ENCODE results near the gene TEC. TPM values are rescaled to one million over a fixed set of nuclear protein-coding genes. Genes with fewer than 3 reads are reported as not detected.

Gene TEC
- total RNA-seq, 6 experiments from 2014 or later: 1.5 to 4.2 (median 3.0) TPM

DNA sequence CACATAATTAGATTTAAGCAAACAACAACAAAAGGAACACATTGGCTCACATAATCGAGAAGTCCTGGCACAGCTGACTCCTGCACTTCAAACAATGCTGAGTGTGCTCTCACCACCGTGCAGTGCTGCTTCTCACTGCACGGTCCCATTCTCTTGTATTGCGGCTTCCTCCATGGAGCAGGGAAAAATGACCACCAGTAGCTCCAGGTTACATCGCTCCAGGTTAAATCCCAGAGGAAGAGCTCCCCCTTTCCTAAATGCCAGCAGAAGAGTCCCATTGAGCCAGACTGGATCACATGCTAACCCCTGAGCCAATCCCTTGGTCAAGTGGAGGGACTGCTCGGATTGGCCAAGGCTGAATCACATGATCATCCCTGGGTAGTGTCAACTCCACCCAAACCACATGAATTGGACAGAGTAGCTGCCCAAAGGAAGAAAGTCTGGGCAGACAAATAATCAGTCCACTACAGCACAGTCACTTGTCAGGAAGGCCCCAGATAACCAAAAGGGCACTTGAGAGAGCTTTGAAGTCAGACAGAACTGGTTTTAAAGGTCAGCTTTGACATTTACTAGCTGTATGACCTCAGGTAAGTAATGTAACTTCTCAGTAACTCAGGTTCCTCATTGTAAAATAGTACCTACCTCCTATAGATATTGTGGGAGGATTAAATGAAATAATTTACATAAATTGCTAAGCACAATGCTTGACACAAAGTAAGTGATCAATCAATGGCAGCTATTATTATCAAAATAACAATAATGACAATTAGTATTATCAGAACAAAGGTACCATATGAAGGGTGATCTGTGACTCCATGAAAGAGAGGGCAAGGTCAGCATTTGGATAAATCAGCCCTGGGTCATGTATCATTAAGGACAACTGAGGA is 14.3 kb downstream of the TEC start:
- no peak for TF ChIP-seq POLR2A (IDR thresholded peaks at IDR 0.05)
- TF ChIP-seq CTCF (IDR thresholded peaks at IDR 0.05): no peak
- intact Hi-C loops (cut with DNase I): no loop called here
- ATAC-seq (peak in 2 of 4 donors; percentile 22 to 26), DNase-seq (no peak)
- H3K27me3 ChIP-seq: no peaks in the 10 kb centered on the region
- H3K9me3 ChIP-seq: no peaks in the 10 kb centered on the region
- no peaks in the 10 kb centered on the region for H3K36me3 ChIP-seq
- peak overlapping the region in 1 of 3 donors; percentile 54 for H3K27ac ChIP-seq
- no peak overlapping the region for H3K4me3 ChIP-seq
- WGBS (ENCODE audit: insufficient coverage, low coverage, low lambda C conversion rate, missing lambda C conversion rate): 60% methylated on average over 5 of the region's 6 CpGs
- peaks cover 0 to 20% (median 3%) of the 10 kb centered on the region in 4 donors for H3K4me1 ChIP-seq

DNA sequence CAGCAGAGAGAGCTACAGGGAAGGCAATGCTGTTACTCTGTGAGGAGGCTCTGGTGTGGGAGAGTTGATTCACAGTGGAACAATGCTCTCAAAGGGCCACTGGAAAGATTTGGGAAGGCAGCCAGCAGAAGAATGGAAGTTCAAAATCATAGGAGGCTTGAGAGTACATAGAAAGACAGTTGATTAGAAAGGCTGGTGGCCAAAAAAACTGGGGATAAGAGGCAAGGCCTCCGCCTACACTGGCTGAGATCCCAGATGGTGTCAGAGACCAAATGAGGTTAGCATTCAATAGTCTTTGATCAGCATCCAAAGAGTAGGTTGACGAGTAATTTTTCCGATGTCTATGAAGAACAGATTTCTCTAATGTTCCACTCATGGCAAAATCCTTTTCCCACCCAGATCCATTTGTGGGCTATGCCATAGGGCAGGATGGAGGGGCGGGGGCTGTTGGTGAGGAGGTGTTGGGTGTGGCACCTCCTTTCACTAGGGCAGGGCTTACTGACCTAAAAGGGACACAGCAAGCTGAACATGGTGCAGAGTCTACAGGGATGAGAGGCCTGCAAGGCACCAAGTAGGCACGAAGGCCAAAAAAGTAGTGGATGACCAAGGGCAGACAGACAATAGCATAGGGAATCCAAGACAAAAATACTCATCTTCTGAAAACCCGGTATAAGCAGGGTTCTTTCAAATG is 15.1 kb downstream of the TEC start:
- Histone ChIP-seq H3K4me1 (peaks cover 0 to 20% (median 3%) of the 10 kb centered on the region in 4 donors), H3K27me3 (no peaks in the 10 kb centered on the region), H3K4me3 (peak overlapping the region in 1 of 3 donors; percentile 6), H3K27ac (peak overlapping the region in 1 of 3 donors; percentile 54), H3K36me3 (no peaks in the 10 kb centered on the region), H3K9me3 (no peaks in the 10 kb centered on the region)
- 30% methylated on average over 5 of the region's 6 CpGs for WGBS (ENCODE audit: insufficient coverage, low coverage, low lambda C conversion rate, missing lambda C conversion rate)
- DNase-seq: peak; percentile 67 to 86 (median 73)
- ATAC-seq: peak; percentile 92 to 97 (median 96)
- TF ChIP-seq CTCF (IDR thresholded peaks at IDR 0.05): no peak
- TF ChIP-seq POLR2A (IDR thresholded peaks at IDR 0.05): no peak
- intact Hi-C loops (cut with DNase I): no loop called here

GRCh38 chr4:48252313-48252712 is 17.3 kb downstream of the TEC start:
- Histone ChIP-seq H3K27me3 (no peaks in the 10 kb centered on the region), H3K4me3 (no peak overlapping the region), H3K4me1 (peaks cover 0 to 29% (median 3%) of the 10 kb centered on the region in 4 donors), H3K36me3 (no peaks in the 10 kb centered on the region), H3K9me3 (no peaks in the 10 kb centered on the region), H3K27ac (no peak overlapping the region)
- intact Hi-C loops (cut with DNase I): no loop called here
- TF ChIP-seq POLR2A (IDR thresholded peaks at IDR 0.05) (no peak), CTCF (IDR thresholded peaks at IDR 0.05) (no peak)
- ATAC-seq (no peak), DNase-seq (no peak)

GRCh38 chr4:48250980-48251379 is 18.7 kb downstream of the TEC start:
- H3K27me3 ChIP-seq: no peaks in the 10 kb centered on the region
- H3K36me3 ChIP-seq: no peaks in the 10 kb centered on the region
- WGBS (ENCODE audit: insufficient coverage, low coverage, low lambda C conversion rate, missing lambda C conversion rate): 94% methylated on average over 2 of the region's 2 CpGs
- H3K27ac ChIP-seq: no peak overlapping the region
- TF ChIP-seq CTCF (IDR thresholded peaks at IDR 0.05): no peak
- ATAC-seq (no peak), DNase-seq (no peak)
- intact Hi-C loops (cut with DNase I): no loop called here
- H3K9me3 ChIP-seq: no peaks in the 10 kb centered on the region
- peaks cover 0 to 29% (median 3%) of the 10 kb centered on the region in 4 donors for H3K4me1 ChIP-seq
- H3K4me3 ChIP-seq: no peak overlapping the region
